ENCODE measurements around the gene ERBB4. TPM values are rescaled to one million over a fixed set of nuclear protein-coding genes. Genes with fewer than 3 reads are reported as not detected.
"Not testable (repeated sequence)": the region's sequence is repeated elsewhere in the genome, so short reads cannot be mapped to it uniquely, and the experiment has no call there.

The ERBB4 gene
- total RNA-seq, 4 donors from 2014 or later, result 0.59 to 1.5 (median 0.83) TPM

GRCh38 chr2:212465456-212465855, 73.1 kb downstream of the ERBB4 start:
- DNase-seq (ENCODE audit: low spot score in 2 of 2), result no peak
- WGBS, 2 donors, result 86 to 91% methylated on average over 1 of the region's 1 CpG
- TF ChIP-seq, protein P1, sequence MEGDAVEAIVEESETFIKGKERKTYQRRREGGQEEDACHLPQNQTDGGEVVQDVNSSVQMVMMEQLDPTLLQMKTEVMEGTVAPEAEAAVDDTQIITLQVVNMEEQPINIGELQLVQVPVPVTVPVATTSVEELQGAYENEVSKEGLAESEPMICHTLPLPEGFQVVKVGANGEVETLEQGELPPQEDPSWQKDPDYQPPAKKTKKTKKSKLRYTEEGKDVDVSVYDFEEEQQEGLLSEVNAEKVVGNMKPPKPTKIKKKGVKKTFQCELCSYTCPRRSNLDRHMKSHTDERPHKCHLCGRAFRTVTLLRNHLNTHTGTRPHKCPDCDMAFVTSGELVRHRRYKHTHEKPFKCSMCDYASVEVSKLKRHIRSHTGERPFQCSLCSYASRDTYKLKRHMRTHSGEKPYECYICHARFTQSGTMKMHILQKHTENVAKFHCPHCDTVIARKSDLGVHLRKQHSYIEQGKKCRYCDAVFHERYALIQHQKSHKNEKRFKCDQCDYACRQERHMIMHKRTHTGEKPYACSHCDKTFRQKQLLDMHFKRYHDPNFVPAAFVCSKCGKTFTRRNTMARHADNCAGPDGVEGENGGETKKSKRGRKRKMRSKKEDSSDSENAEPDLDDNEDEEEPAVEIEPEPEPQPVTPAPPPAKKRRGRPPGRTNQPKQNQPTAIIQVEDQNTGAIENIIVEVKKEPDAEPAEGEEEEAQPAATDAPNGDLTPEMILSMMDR (IDR thresholded peaks at IDR 0.05), result no peak
- no peak for TF ChIP-seq POLR2A (IDR thresholded peaks at IDR 0.05)
- no peak overlapping the region for H3K4me3 ChIP-seq (ENCODE audit: low read depth, poor library complexity, severe bottlenecking)
- intact Hi-C loops (cut with DNase I; ENCODE audit: low total_unique reads), result no loop called here

- intact Hi-C loops (cut with DNase I; ENCODE audit: low total_unique reads), result not testable (repeated sequence)
Measured at GRCh38 chr2:212461708-212462107, 76.9 kb downstream of the ERBB4 start.

DNA sequence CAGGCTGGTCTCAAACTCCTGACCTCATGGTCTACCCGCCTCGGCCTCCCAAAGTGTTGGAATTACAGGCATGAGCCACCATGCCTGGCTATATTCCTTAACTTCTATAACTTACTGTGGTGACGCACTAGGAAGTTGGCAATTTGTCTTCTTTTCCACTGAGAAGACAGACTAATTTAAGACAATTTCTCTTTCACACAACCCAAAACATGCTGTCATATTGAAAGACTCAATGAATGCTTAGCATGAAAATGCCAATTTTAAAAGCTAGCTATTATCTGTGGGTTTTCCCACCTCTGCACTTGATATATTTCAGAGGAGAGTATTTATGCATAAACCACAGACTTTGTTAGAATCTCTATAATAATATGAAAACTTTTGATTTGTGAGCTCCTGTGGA, 84.5 kb downstream of the ERBB4 start:
- no peak for TF ChIP-seq POLR2A (IDR thresholded peaks at IDR 0.05)
- TF ChIP-seq, protein P1 (IDR thresholded peaks at IDR 0.05), result no peak
- DNase-seq (ENCODE audit: low spot score in 2 of 2), result no peak
- no peak overlapping the region for H3K4me3 ChIP-seq (ENCODE audit: low read depth, poor library complexity, severe bottlenecking)
- 81 to 98% methylated on average over 3 of the region's 3 CpGs for WGBS, 2 donors
- intact Hi-C loops (cut with DNase I; ENCODE audit: low total_unique reads), result no loop called here

More at GRCh38 chr2:212461708-212462107, 76.9 kb downstream of the ERBB4 start:
- WGBS, 2 donors, result 81 to 82% methylated on average over 4 of the region's 4 CpGs
- H3K4me3 ChIP-seq (ENCODE audit: low read depth, poor library complexity, severe bottlenecking); DNase-seq (ENCODE audit: low spot score in 2 of 2): not testable (repeated sequence)

DNA sequence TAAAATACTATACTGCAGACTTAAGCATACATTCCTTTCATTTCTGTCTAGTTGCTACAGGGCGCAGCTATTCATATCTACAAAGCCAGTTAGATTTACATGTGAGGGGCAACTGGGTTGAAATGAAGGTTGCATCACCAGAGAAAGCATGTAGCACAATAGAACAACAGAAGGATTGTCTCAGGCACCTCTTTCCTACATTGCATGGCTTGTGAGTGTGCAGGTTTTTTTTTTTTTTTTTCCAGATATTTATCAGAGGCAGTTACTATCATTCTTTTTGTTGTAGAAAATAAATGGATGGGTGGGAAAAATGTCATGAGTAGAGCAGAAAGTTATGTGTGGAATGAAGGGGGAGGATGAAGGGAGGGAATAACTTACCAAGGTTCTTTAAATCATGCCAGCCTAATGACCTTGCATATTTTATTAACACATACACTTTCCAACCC, 86.8 kb downstream of the ERBB4 start:
- 49 to 50% methylated on average over 1 of the region's 1 CpG for WGBS, 2 donors
- DNase-seq (ENCODE audit: low spot score in 2 of 2), result no peak
- no peak for TF ChIP-seq POLR2A (IDR thresholded peaks at IDR 0.05)
- no peak overlapping the region for H3K4me3 ChIP-seq (ENCODE audit: low read depth, poor library complexity, severe bottlenecking)
- intact Hi-C loops (cut with DNase I; ENCODE audit: low total_unique reads), result no loop called here

DNA sequence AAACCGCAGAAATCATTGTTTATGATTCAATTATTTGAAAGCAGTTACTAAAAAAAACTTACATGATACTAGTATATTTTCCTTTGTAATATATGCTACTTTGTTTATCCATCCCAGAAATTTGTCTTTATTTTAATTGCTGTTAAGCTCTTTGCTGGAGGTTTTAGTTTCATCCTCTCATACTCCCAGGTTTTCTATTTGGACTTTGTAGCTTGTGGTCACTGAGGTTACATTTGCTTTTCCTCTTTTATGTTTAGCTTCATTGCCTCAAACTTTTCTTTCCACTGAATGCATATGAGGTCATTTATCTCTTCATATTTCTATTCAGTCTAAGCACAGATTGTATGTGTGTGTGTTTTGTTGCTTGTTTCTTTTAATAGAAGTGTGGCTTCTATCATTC, 89.9 kb downstream of the ERBB4 start:
- intact Hi-C loops (cut with DNase I; ENCODE audit: low total_unique reads), result no loop called here
- TF ChIP-seq, protein P1 (IDR thresholded peaks at IDR 0.05), result no peak
- no peak for TF ChIP-seq POLR2A (IDR thresholded peaks at IDR 0.05)
- WGBS, 2 donors, result 71 to 81% methylated on average over 1 of the region's 1 CpG
- H3K4me3 ChIP-seq (ENCODE audit: low read depth, poor library complexity, severe bottlenecking), result no peak overlapping the region
- DNase-seq (ENCODE audit: low spot score in 2 of 2), result no peak

- intact Hi-C loops (cut with DNase I; ENCODE audit: low total_unique reads), result no loop called here
- no peak for TF ChIP-seq POLR2A (IDR thresholded peaks at IDR 0.05)
- TF ChIP-seq, protein P1 (IDR thresholded peaks at IDR 0.05), result no peak
Measured at GRCh38 chr2:212441821-212442220, 96.8 kb downstream of the ERBB4 start.

GRCh38 chr2:212441141-212441540, 97.5 kb downstream of the ERBB4 start:
- no peak for DNase-seq (ENCODE audit: low spot score in 2 of 2)
- intact Hi-C loops (cut with DNase I; ENCODE audit: low total_unique reads), result no loop called here

More at GRCh38 chr2:212441821-212442220, 96.8 kb downstream of the ERBB4 start:
- 89 to 91% methylated on average over 4 of the region's 4 CpGs for WGBS, 2 donors
- DNase-seq (ENCODE audit: low spot score in 2 of 2), result no peak
- no peak overlapping the region for H3K4me3 ChIP-seq (ENCODE audit: low read depth, poor library complexity, severe bottlenecking)

More at GRCh38 chr2:212441141-212441540, 97.5 kb downstream of the ERBB4 start:
- TF ChIP-seq POLR2A (IDR thresholded peaks at IDR 0.05), result no peak
- TF ChIP-seq, protein P1 (IDR thresholded peaks at IDR 0.05), result no peak
- no peak overlapping the region for H3K4me3 ChIP-seq (ENCODE audit: low read depth, poor library complexity, severe bottlenecking)
- whole genome bisulfite sequencing, 2 donors, result 91 to 100% methylated on average over 1 of the region's 1 CpG

Data from lower leg skin (tissue), 4 donors.